ENCODE measurements around the gene NUDCD2.
"Not testable (repeated sequence)": the region's sequence is repeated elsewhere in the genome, so short reads cannot be mapped to it uniquely, and the experiment has no call there.

NUDCD2 gene

GRCh38 chr5:163410505-163410904 is 49.4 kb downstream of the NUDCD2 start:
- TF ChIP-seq POLR2A (IDR thresholded peaks at IDR 0.05; ENCODE audit: low read depth, low read length): no peak
- TF ChIP-seq TAF1 (IDR thresholded peaks at IDR 0.05; ENCODE audit: borderline replicate concordance, low read depth, low read length): no peak
- no peak for TF ChIP-seq POLR2AphosphoS5 (IDR thresholded peaks at IDR 0.05; ENCODE audit: low read depth, low read length)
- DNase-seq (ENCODE audit: insufficient read length): no peak
- FAIRE-seq: no peak

DNA sequence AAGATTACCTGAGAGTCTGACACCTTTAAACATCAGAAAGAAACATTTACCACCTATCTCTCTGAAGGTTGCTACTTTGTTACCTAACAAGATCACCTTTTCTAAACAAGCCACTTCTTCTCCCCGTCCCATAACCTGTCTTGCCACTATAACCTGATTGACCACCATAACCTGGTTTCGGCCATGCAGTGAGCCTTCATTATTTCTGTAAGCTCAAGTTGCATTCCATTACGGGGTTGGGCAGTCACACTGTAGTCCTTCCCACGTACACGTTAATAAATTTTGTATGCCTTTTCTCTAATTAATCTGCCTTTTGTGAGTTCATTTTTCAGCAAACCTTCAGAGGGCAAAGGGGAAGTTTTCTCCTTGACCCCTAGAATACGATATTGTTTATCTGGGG is 50.5 kb downstream of the NUDCD2 start:
- FAIRE-seq: no peak
- DNase-seq (ENCODE audit: insufficient read length): no peak
- TF ChIP-seq POLR2AphosphoS5 (IDR thresholded peaks at IDR 0.05; ENCODE audit: low read depth, low read length) (no peak), TAF1 (IDR thresholded peaks at IDR 0.05; ENCODE audit: borderline replicate concordance, low read depth, low read length) (no peak), POLR2A (IDR thresholded peaks at IDR 0.05; ENCODE audit: low read depth, low read length) (no peak)

DNA sequence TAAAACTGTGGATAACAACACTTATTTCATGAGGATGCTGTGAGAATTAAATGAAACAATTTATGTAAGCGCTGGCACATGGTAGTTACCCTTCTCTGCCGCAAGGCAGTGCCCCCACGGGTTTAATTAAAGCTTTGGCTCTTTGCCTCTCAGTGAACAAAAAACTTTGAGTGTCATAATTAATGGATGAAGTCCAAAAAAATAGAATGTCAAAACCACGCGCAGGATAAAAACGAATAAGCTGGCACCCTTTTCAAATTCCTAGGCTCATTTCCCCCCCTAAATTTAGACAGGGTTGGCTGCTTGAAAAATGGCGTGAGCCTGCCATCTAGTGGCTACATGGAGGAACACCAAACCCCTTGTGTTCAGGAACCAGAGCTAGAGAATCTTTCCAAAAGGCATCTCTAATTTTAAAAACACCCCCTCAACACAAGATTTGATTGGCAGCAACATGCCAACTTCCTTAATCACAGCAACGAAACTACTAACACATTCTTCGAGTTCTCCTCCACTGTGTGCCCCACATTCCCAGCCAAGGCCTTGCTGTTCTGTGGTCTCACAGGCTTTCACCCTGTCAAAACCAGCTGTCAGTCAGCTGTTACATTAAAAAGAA is 51.5 kb downstream of the NUDCD2 start:
- no peak for TF ChIP-seq TAF1 (IDR thresholded peaks at IDR 0.05; ENCODE audit: borderline replicate concordance, low read depth, low read length)
- no peak for TF ChIP-seq POLR2AphosphoS5 (IDR thresholded peaks at IDR 0.05; ENCODE audit: low read depth, low read length)
- TF ChIP-seq POLR2A (IDR thresholded peaks at IDR 0.05; ENCODE audit: low read depth, low read length): no peak
- FAIRE-seq: peak; percentile 90
- no peak for DNase-seq (ENCODE audit: insufficient read length)

- TF ChIP-seq TAF1 (IDR thresholded peaks at IDR 0.05; ENCODE audit: borderline replicate concordance, low read depth, low read length) (no peak), POLR2AphosphoS5 (IDR thresholded peaks at IDR 0.05; ENCODE audit: low read depth, low read length) (no peak), POLR2A (IDR thresholded peaks at IDR 0.05; ENCODE audit: low read depth, low read length) (no peak)
- DNase-seq (ENCODE audit: insufficient read length) (no peak), FAIRE-seq (peak; percentile 86)
These were observed 52.8 kb downstream of the NUDCD2 start for GRCh38 chr5:163407034-163407655.

- no peak for TF ChIP-seq POLR2AphosphoS5 (IDR thresholded peaks at IDR 0.05; ENCODE audit: low read depth, low read length)
These were observed 55.3 kb downstream of the NUDCD2 start for GRCh38 chr5:163404364-163405173.

DNA sequence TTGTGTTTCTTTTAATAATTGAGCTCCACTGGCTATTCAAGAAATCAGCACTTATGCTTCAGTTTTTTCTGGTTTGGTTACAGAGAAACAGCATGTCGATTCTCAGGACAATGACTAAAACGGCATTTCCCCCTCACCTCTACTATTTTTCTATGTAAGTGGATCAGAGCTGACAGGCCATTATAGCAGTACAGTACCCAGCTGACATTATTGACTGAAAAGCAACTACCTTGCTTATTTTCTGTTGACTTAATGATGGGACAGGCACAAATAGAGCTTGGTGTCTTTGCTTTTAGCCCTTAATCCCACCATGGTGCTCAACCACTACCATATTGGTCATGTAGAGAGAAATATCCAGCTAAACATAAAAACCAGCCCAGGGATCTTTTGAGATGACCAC is 57.9 kb downstream of the NUDCD2 start:
- TF ChIP-seq POLR2A (IDR thresholded peaks at IDR 0.05; ENCODE audit: low read depth, low read length): no peak
- no peak for TF ChIP-seq TAF1 (IDR thresholded peaks at IDR 0.05; ENCODE audit: borderline replicate concordance, low read depth, low read length)
- no peak for TF ChIP-seq POLR2AphosphoS5 (IDR thresholded peaks at IDR 0.05; ENCODE audit: low read depth, low read length)
- FAIRE-seq: no peak
- DNase-seq (ENCODE audit: insufficient read length): no peak

More at GRCh38 chr5:163404364-163405173, 55.3 kb downstream of the NUDCD2 start:
- DNase-seq (ENCODE audit: insufficient read length) (no peak), FAIRE-seq (no peak)

DNA sequence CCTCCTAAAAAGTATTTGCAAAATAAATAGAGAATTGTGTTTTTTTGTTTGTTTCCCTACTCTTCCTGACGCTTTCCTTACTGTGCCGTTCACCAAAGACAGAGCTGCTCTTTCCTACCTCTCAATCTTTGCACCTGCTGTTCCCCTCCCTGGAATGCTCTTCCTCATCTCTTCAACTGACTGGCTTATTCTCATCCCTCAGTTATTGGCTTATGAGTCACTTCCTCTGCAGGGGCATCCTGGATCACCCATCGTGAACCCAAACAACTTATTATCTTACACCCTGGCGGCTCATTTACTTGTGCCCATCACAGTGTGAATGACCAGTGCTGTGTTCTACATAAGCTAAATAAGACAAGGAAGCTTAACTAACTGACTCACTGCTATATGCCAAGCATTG is 58.6 kb downstream of the NUDCD2 start:
- no peak for TF ChIP-seq POLR2AphosphoS5 (IDR thresholded peaks at IDR 0.05; ENCODE audit: low read depth, low read length)
- no peak for TF ChIP-seq TAF1 (IDR thresholded peaks at IDR 0.05; ENCODE audit: borderline replicate concordance, low read depth, low read length)
- TF ChIP-seq POLR2A (IDR thresholded peaks at IDR 0.05; ENCODE audit: low read depth, low read length): no peak
- no peak for FAIRE-seq
- DNase-seq (ENCODE audit: insufficient read length): no peak

DNA sequence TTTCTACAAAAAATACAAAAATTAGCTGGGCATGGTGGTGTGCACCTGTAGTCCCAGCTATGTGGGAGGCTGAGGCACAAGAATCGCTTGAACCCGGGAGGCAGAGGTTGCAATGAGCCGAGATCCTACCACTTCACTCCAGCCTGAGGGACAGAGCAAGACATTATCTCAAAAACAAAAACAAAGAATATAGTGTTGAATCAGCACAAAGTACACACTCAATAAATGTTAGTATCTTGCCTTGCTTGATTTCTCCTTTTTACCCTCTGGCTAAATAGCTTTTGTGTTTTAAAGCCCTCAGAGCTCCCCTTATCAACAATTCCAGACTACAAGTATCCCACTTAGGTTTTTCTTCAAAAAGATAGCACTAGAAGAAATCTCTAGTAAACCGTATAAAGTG is 60.0 kb downstream of the NUDCD2 start:
- FAIRE-seq (no peak), DNase-seq (ENCODE audit: insufficient read length) (no peak)
- TF ChIP-seq POLR2AphosphoS5 (IDR thresholded peaks at IDR 0.05; ENCODE audit: low read depth, low read length) (no peak), TAF1 (IDR thresholded peaks at IDR 0.05; ENCODE audit: borderline replicate concordance, low read depth, low read length) (no peak), POLR2A (IDR thresholded peaks at IDR 0.05; ENCODE audit: low read depth, low read length) (no peak)

DNA sequence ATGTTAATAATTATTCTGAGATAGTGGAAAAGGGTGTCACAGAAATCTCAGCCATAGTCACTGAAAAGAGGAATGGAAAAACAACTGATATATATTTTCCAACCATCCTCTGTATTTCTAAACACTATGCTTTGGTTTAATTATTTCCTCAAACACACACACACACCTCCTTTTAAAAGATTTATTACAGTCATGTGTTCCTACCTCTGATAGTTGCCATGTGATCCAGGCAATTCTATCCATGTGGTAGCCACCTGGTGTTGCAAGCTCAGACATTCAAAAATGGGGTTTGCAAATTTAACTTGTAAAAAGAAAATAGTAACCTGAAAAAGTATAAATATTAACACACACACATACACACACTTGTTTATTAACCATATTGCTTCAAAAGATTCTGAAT is 62.5 kb downstream of the NUDCD2 start:
- TF ChIP-seq TAF1 (IDR thresholded peaks at IDR 0.05; ENCODE audit: borderline replicate concordance, low read depth, low read length) (no peak), POLR2AphosphoS5 (IDR thresholded peaks at IDR 0.05; ENCODE audit: low read depth, low read length) (no peak), POLR2A (IDR thresholded peaks at IDR 0.05; ENCODE audit: low read depth, low read length) (no peak)
- DNase-seq (ENCODE audit: insufficient read length): no peak
- FAIRE-seq: no peak

DNA sequence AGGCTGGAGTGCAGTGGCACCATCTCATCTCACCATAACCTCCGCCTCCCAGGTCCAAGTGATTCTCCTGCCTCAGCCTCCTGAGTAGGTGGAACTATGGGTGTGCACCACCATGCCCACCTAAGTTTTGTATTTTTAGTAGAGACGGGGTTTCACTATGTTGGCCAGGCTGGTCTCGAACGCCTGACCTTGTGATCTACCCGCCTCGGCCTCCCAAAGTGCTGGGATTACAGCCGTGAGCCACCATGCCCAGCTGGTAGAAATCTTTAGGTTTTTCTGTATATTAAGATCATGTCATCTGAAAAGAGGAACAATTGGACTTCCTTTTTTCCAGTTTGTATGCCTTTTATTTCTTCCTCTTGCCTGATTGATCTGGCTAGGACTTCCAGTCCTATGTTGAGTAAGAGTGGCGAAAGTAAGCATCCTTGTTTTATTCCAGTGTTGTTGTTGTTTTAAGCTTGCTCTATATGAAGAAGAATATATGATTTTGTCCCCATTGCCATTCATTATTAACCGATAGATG is 63.0 kb downstream of the NUDCD2 start:
- FAIRE-seq; DNase-seq (ENCODE audit: insufficient read length): not testable (repeated sequence)
